GM12878 (cell line): ENCODE measurements around the gene AGBL1. TPM values are rescaled to one million over a fixed set of nuclear protein-coding genes. Genes with fewer than 3 reads are reported as not detected.

Experiments
- ATAC-seq: fragments of 200-7000 bp; cut with Tn5 transposase; 3 replicates; pipeline ENCODE4 v1.9.1; 2020; ENCODE audit warnings: mild to moderate bottlenecking, moderate library complexity
- BruUV-seq: library from RNA; stranded (reverse); fragments of 400-500 nt; replicated peaks from 2 replicates; lab custom pipeline; 2021; lab: Mats Ljungman, UMichigan
- CTCF ChIA-PET: fragments of 300-600 bp; sonication (Branson Sonifier 250); formaldehyde crosslinking; extraction: SDS; loops from one replicate; lab custom pipeline; 2021; ENCODE audit warnings: inconsistent platforms; lab: Yijun Ruan, JAX
- POLR2A ChIA-PET: fragments of 350-600 bp; formaldehyde crosslinking; extraction: SDS; loops from one replicate; lab custom pipeline; 2021; ENCODE audit warnings: inconsistent platforms; lab: Charles Lee
- RAD21 ChIA-PET: fragments of 300-600 bp; sonication (Branson Sonifier 250); formaldehyde crosslinking; loops from one replicate; lab custom pipeline; 2023; ENCODE audit warnings: antibody characterized with exemption; ENCODE audit not compliant: unreplicated experiment; lab: Charles Lee
- SMC1A ChIA-PET: fragments of 300-600 bp; sonication (Branson Sonifier 250); formaldehyde crosslinking; loops from one replicate; lab custom pipeline; 2023; ENCODE audit not compliant: unreplicated experiment, uncharacterized antibody; lab: Charles Lee
- DNase-seq: peaks from one replicate; pipeline ENCODE4 v3.0.0-alpha.2; 2011; ENCODE audit warnings: low read depth, low spot score
- FAIRE-seq: peaks from 3 replicates; lab custom pipeline; 2011; peaks lifted over from hg19 to GRCh38; lab: Jason Lieb, UNC
- H2AFZ ChIP-seq: 2 replicates; pipeline ENCODE4 v1.6.0; 2011; ENCODE audit warnings: low read depth, low read length, control low read depth; ENCODE audit not compliant: control insufficient read depth
- H3K27ac ChIP-seq: 2 replicates; pipeline ENCODE4 v1.5.1; 2011; ENCODE audit warnings: control low read depth; ENCODE audit not compliant: control insufficient read depth, insufficient read depth
- H3K27me3 ChIP-seq, 2 experiments: replicated peaks in 1 of 2; 2 replicates each; pipeline versions ENCODE4 v1.6.0 to v1.6.1; 2011; ENCODE audit warnings: low read length in 1 of 2; ENCODE audit not compliant: control insufficient read depth in 2 of 2, insufficient read depth in 2 of 2
- H3K36me3 ChIP-seq, 2 experiments: 2 replicates each; pipeline ENCODE4 v1.5.1; 2011; ENCODE audit warnings: low read length in 1 of 2; ENCODE audit not compliant: control insufficient read depth in 2 of 2, insufficient read depth in 2 of 2
- H3K4me1 ChIP-seq: 2 replicates; pipeline ENCODE4 v1.6.1; 2011; ENCODE audit warnings: mild to moderate bottlenecking, low read length, moderate library complexity, mixed read lengths; ENCODE audit not compliant: control insufficient read depth, insufficient read depth
- H3K4me2 ChIP-seq: 2 replicates; pipeline ENCODE4 v1.6.0; 2011; ENCODE audit warnings: control low read depth; ENCODE audit not compliant: control insufficient read depth, insufficient read depth
- H3K4me3 ChIP-seq: fragments of 200-600 bp; sonication (generic); 2 replicates; pipeline ENCODE4 v1.5.1; 2016
- H3K79me2 ChIP-seq: 2 replicates; pipeline ENCODE4 v1.6.0; 2011; ENCODE audit warnings: low read length; ENCODE audit not compliant: control insufficient read depth, insufficient read depth
- H3K9ac ChIP-seq: 2 replicates; pipeline ENCODE4 v1.8.0; 2011; ENCODE audit warnings: low read length, control low read depth, mixed read lengths; ENCODE audit not compliant: control insufficient read depth, insufficient read depth
- H3K9me3 ChIP-seq: replicated peaks from 3 replicates; pipeline ENCODE4 v1.5.1; 2011; ENCODE audit warnings: mild to moderate bottlenecking, low read length; ENCODE audit not compliant: control insufficient read depth, insufficient read depth
- H4K20me1 ChIP-seq: 2 replicates; pipeline ENCODE4 v1.6.0; 2011; ENCODE audit not compliant: control insufficient read depth, insufficient read depth
- CBX3 ChIP-seq: fragments of 200-600 bp; sonication (generic); IDR thresholded peaks from 2 replicates; pipeline ENCODE4 v1.6.1; 2016; ENCODE audit warnings: low read depth, borderline replicate concordance
- CREB1 ChIP-seq: IDR thresholded peaks from 2 replicates; pipeline ENCODE4 v1.6.1; 2012; ENCODE audit warnings: low read depth, mild to moderate bottlenecking, inconsistent platforms
- ESRRA ChIP-seq: IDR thresholded peaks from 2 replicates; pipeline ENCODE4 v1.6.1; 2012; ENCODE audit warnings: mild to moderate bottlenecking, low read length, improper control_type of control experiment
- ETV6 ChIP-seq, 2 experiments: fragments of 450-650 bp in 1 of 2; IDR thresholded peaks in 1 of 2; conservative IDR thresholded peaks in 1 of 2; 2 replicates each; pipeline ENCODE4 v1.6.1; 2014; ENCODE audit warnings: antibody characterized with exemption in 1 of 2, borderline replicate concordance in 1 of 2, low read depth in 1 of 2, mild to moderate bottlenecking in 1 of 2, moderate library complexity in 1 of 2
- FOXM1 ChIP-seq: IDR thresholded peaks from 2 replicates; pipeline ENCODE4 v1.6.1; 2012; ENCODE audit warnings: low read depth, mild to moderate bottlenecking, inconsistent platforms, low read length, moderate library complexity
- MTA3 ChIP-seq: IDR thresholded peaks from 2 replicates; pipeline ENCODE4 v1.6.1; 2012; ENCODE audit warnings: low read length, inconsistent platforms, borderline replicate concordance
- PAX5 ChIP-seq: IDR thresholded peaks from 2 replicates; pipeline ENCODE4 v1.6.1; 2011; ENCODE audit warnings: low read depth, low read length, borderline replicate concordance
- RFX5 ChIP-seq: IDR thresholded peaks from 2 replicates; pipeline ENCODE4 v1.6.1; 2011; ENCODE audit warnings: low read depth, low read length, improper control_type of control experiment
- SMAD5 ChIP-seq: IDR thresholded peaks from 2 replicates; pipeline ENCODE4 v1.6.1; 2016; ENCODE audit warnings: antibody characterized with exemption, low read depth
- TARDBP ChIP-seq: IDR thresholded peaks from 2 replicates; pipeline ENCODE4 v1.6.1; 2016; ENCODE audit warnings: borderline replicate concordance
- YBX1 ChIP-seq: fragments of 450-650 bp; IDR thresholded peaks from 2 replicates; pipeline ENCODE4 v1.6.1; 2016; ENCODE audit warnings: antibody characterized with exemption
- WGBS: methylation state at CpG from one replicate; pipeline ENCODE4 v1.1.6; 2016; ENCODE audit warnings: low lambda C conversion rate; ENCODE audit not compliant: insufficient replicate concordance, insufficient coverage; ENCODE audit errors: missing lambda C conversion rate; 5-methylcytosine and 5-hydroxymethylcytosine counted together
- in situ Hi-C: fragments of 300-500 bp; cut with MboI; formaldehyde crosslinking; loops from 9 replicates; pipeline ENCODE4 v1.14.3; 2018; ENCODE audit warnings: mixed read lengths
- intact Hi-C: fragments of 100-400 bp; cut with micrococcal nuclease; formaldehyde crosslinking; loops from one replicate; pipeline ENCODE4 v1.14.2; 2022; ENCODE audit not compliant: unreplicated experiment
- polyA plus RNA-seq, 11 experiments: library from polyadenylated mRNA; depleted of rRNA in 4 of 11; unstranded in 6 of 11; stranded (reverse) in 5 of 11; fragments of >200 nt; fragmentation: Nextera tagmentation in 4 of 11; fragmentation: Illumina TruSeq in 1 of 11; extraction: Ambion mirVana in 4 of 11; extraction: Trizol in 1 of 11; gene quantifications; 1 replicate in 1 of 11; 2 replicates in 10 of 11; pipeline versions ENCODE4 v1.2.1 to v1.2.3, GENCODE V29; 2011 to 2016; ENCODE audit warnings: inconsistent platforms in 2 of 11, missing spikeins in 2 of 11, low read depth in 1 of 11
- total RNA-seq, 4 experiments: library from RNA; depleted of rRNA in 3 of 4; stranded (reverse); fragments of >200 nt in 3 of 4; fragmentation: Illumina TruSeq in 1 of 4; extraction: Trizol in 1 of 4; gene quantifications; 2 replicates each; pipeline versions ENCODE4 v1.2.1 to v1.2.3, GENCODE V29; 2013 to 2021
- TF ChIP-seq, protein P1 (sequence below): fragments of 450-650 bp; conservative IDR thresholded peaks from 2 replicates; pipeline ENCODE4 v1.6.1; 2017; ENCODE audit warnings: mild to moderate bottlenecking, moderate library complexity
- TF ChIP-seq, protein P2 (sequence below): fragments of 450-650 bp; IDR thresholded peaks from 2 replicates; pipeline ENCODE4 v1.6.1; 2017; ENCODE audit warnings: antibody characterized with exemption, mild to moderate bottlenecking, moderate library complexity
- TF ChIP-seq, protein P3 (sequence below): fragments of 450-650 bp; IDR thresholded peaks from 2 replicates; pipeline ENCODE4 v1.6.1; 2016; ENCODE audit warnings: mild to moderate bottlenecking

AGBL1 gene
- total and polyA plus RNA-seq, 10 of the 15 experiments (the other 5 are each of a cell fraction or from before 2014, with no cell fraction given): not detected

DNA sequence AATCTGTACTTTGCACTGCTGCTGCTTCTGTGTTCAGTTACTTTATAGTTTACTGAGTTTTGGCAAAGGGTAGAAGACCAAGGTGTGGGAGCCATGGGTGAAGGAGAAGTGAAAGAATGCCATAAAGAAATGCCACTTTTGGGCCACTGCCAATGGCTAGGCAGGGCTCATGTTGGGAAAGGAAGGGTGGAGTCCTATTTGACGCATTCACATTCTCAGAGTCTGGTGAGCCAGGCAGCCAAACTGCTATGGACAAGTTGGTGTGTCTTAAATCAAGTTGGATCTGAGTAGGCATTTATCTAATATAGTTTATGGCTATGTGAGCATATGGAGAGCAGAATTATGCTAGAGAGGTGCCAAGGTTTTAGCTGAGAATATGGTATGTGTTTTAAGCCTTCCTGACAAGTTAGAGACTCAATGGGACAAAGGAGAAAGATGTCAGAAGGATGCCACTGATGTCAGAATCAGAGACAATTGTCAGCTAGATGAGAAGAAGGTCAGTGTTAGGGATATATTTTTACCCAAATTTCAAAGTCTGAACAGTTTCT, 296.1 kb downstream of the AGBL1 start:
- CTCF ChIA-PET: no interaction called here
- DNase-seq (no peak), FAIRE-seq (no peak)
- RAD21 ChIA-PET: no interaction called here
- POLR2A ChIA-PET: no interaction called here
- WGBS: 0% methylated on average over 1 of the region's 1 CpG
- Histone ChIP-seq H3K4me3 (no peak overlapping the region), H2AFZ (no peak overlapping the region), H3K27ac (no peak overlapping the region), H3K79me2 (no peaks in the 10 kb centered on the region), H3K36me3 (no peaks in the 10 kb centered on the region), H3K27me3 (no peaks in the 10 kb centered on the region), H3K9me3 (no peaks in the 10 kb centered on the region; the same call in 2 of the 3 replicates)
- in situ Hi-C loops: loop anchor here (25.0 kb wide), 1 partner anchor 111 kb away; no protein-coding TSS in a partner anchor
- no peak for TF ChIP-seq CREB1
- TF ChIP-seq FOXM1: no peak
- no peak for TF ChIP-seq MTA3
- no peak for TF ChIP-seq YBX1
- TF ChIP-seq ETV6 (conservative IDR thresholded peaks at IDR 0.05 in 1 of 2, IDR thresholded peaks at IDR 0.05 in 1 of 2; ENCODE audit: borderline replicate concordance in 1 of 2, low read depth in 1 of 2): no peak
- TF ChIP-seq, protein P1, sequence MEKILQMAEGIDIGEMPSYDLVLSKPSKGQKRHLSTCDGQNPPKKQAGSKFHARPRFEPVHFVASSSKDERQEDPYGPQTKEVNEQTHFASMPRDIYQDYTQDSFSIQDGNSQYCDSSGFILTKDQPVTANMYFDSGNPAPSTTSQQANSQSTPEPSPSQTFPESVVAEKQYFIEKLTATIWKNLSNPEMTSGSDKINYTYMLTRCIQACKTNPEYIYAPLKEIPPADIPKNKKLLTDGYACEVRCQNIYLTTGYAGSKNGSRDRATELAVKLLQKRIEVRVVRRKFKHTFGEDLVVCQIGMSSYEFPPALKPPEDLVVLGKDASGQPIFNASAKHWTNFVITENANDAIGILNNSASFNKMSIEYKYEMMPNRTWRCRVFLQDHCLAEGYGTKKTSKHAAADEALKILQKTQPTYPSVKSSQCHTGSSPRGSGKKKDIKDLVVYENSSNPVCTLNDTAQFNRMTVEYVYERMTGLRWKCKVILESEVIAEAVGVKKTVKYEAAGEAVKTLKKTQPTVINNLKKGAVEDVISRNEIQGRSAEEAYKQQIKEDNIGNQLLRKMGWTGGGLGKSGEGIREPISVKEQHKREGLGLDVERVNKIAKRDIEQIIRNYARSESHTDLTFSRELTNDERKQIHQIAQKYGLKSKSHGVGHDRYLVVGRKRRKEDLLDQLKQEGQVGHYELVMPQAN: no peak
- no peak for TF ChIP-seq RFX5
- TF ChIP-seq, protein P2, sequence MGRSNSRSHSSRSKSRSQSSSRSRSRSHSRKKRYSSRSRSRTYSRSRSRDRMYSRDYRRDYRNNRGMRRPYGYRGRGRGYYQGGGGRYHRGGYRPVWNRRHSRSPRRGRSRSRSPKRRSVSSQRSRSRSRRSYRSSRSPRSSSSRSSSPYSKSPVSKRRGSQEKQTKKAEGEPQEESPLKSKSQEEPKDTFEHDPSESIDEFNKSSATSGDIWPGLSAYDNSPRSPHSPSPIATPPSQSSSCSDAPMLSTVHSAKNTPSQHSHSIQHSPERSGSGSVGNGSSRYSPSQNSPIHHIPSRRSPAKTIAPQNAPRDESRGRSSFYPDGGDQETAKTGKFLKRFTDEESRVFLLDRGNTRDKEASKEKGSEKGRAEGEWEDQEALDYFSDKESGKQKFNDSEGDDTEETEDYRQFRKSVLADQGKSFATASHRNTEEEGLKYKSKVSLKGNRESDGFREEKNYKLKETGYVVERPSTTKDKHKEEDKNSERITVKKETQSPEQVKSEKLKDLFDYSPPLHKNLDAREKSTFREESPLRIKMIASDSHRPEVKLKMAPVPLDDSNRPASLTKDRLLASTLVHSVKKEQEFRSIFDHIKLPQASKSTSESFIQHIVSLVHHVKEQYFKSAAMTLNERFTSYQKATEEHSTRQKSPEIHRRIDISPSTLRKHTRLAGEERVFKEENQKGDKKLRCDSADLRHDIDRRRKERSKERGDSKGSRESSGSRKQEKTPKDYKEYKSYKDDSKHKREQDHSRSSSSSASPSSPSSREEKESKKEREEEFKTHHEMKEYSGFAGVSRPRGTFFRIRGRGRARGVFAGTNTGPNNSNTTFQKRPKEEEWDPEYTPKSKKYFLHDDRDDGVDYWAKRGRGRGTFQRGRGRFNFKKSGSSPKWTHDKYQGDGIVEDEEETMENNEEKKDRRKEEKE: no peak
- no peak for TF ChIP-seq CBX3
- no peak for TF ChIP-seq TARDBP
- no peak for TF ChIP-seq ESRRA
- TF ChIP-seq PAX5: no peak
- TF ChIP-seq SMAD5: no peak
- TF ChIP-seq, protein P3, sequence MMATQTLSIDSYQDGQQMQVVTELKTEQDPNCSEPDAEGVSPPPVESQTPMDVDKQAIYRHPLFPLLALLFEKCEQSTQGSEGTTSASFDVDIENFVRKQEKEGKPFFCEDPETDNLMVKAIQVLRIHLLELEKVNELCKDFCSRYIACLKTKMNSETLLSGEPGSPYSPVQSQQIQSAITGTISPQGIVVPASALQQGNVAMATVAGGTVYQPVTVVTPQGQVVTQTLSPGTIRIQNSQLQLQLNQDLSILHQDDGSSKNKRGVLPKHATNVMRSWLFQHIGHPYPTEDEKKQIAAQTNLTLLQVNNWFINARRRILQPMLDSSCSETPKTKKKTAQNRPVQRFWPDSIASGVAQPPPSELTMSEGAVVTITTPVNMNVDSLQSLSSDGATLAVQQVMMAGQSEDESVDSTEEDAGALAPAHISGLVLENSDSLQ: no peak
- TF ChIP-seq, all 136 proteins: peak for 0
- intact Hi-C loops: no loop called here
- SMC1A ChIA-PET: no interaction called here
- BruUV-seq: no TSS peak
- H3K9ac ChIP-seq: no peak overlapping the region
- ATAC-seq: no peak
- H3K4me1 ChIP-seq: no peaks in the 10 kb centered on the region
- H3K4me2 ChIP-seq: no peak overlapping the region
- no peaks in the 10 kb centered on the region for H4K20me1 ChIP-seq
